HG02798 (cell line): ENCODE measurements around the gene RPL28.
"Not testable (repeated sequence)": the region's sequence is repeated elsewhere in the genome, so short reads cannot be mapped to it uniquely, and the experiment has no call there.

Experiments used
- ATAC-seq: cut with Tn5 transposase; IDR thresholded peaks from one replicate; pipeline ENCODE4 v1.9.1; 2021; ENCODE audit warnings: mild to moderate bottlenecking; ENCODE audit not compliant: unreplicated experiment, poor library complexity

RPL28 gene

GRCh38 chr19:55389386-55390317, 3.9 kb downstream of the RPL28 start:
- no peak for ATAC-seq

- no peak for ATAC-seq
These were observed 4.7 kb downstream of the RPL28 start for GRCh38 chr19:55390461-55390880.

- ATAC-seq: no peak
These were observed 5.5 kb downstream of the RPL28 start for GRCh38 chr19:55391191-55391670.

- ATAC-seq: no peak
These were observed 6.2 kb downstream of the RPL28 start for GRCh38 chr19:55391702-55392615.

GRCh38 chr19:55392820-55393761, 7.4 kb downstream of the RPL28 start:
- ATAC-seq: no peak

GRCh38 chr19:55398200-55398925, 12.6 kb downstream of the RPL28 start:
- ATAC-seq: no peak

GRCh38 chr19:55400281-55401087, 14.8 kb downstream of the RPL28 start:
- no peak for ATAC-seq

- ATAC-seq: not testable (repeated sequence)
These were observed 15.7 kb downstream of the RPL28 start for GRCh38 chr19:55401390-55401789.

GRCh38 chr19:55402509-55402908, 16.8 kb downstream of the RPL28 start:
- no peak for ATAC-seq

- no peak for ATAC-seq
These were observed 19.9 kb downstream of the RPL28 start for GRCh38 chr19:55405638-55406037.

- no peak for ATAC-seq
These were observed 20.5 kb downstream of the RPL28 start for GRCh38 chr19:55406091-55406825.

- no peak for ATAC-seq
These were observed 21.3 kb downstream of the RPL28 start for GRCh38 chr19:55406826-55407549.

- ATAC-seq: not testable (repeated sequence)
These were observed 21.7 kb downstream of the RPL28 start, which contains the start of gene UBE2S for GRCh38 chr19:55407550-55407799. TSS of gene UBE2S (minus strand) at chr19:55407788. CDS start at chr19:55407589, 199 bp downstream.

- ATAC-seq: peak; percentile 80
These were observed 22.2 kb downstream of the RPL28 start for GRCh38 chr19:55407800-55408532.

GRCh38 chr19:55408533-55408872, 22.8 kb downstream of the RPL28 start:
- ATAC-seq: no peak

GRCh38 chr19:55409179-55409578, 23.4 kb downstream of the RPL28 start:
- not testable (repeated sequence) for ATAC-seq

GRCh38 chr19:55410168-55410567, 24.4 kb downstream of the RPL28 start:
- no peak for ATAC-seq
